Naive B cell (primary cell): ENCODE measurements around the gene TACC2. TPM values are rescaled to one million over a fixed set of nuclear protein-coding genes. Genes with fewer than 3 reads are reported as not detected.
"Not testable (repeated sequence)": the region's sequence is repeated elsewhere in the genome, so short reads cannot be mapped to it uniquely, and the experiment has no call there.

Source experiments
- ATAC-seq, 2 donors: fragments of 150-1000 bp; cut with Tn5 transposase; 2 replicates each; pipeline ENCODE4 v1.10.0; 2021; ENCODE audit warnings: low read depth in 2 of 2, mild to moderate bottlenecking in 2 of 2, moderate library complexity in 2 of 2
- DNase-seq: peaks from one replicate; pipeline ENCODE4 v3.0.0; 2022
- H3K27ac Mint-ChIP-seq, 6 donors: one replicate each; pipeline ENCODE4 v1.8.0; 2020 to 2022; ENCODE audit warnings: mild to moderate bottlenecking in 6 of 6, mixed read lengths in 6 of 6, moderate library complexity in 5 of 6, inconsistent platforms in 2 of 6
- H3K27me3 Mint-ChIP-seq, 3 donors: one replicate each; pipeline ENCODE4 v1.8.0; 2021 to 2022; ENCODE audit warnings: mixed read lengths in 3 of 3, mild to moderate bottlenecking in 1 of 3
- H3K36me3 Mint-ChIP-seq, 2 donors: one replicate each; pipeline ENCODE4 v1.8.0; 2020 to 2022; ENCODE audit warnings: mixed read lengths in 2 of 2, inconsistent platforms in 1 of 2, mild to moderate bottlenecking in 1 of 2
- H3K4me1 Mint-ChIP-seq, 3 donors: one replicate each; pipeline ENCODE4 v1.8.0; 2020 to 2022; ENCODE audit warnings: mixed read lengths in 3 of 3, inconsistent platforms in 1 of 3, mild to moderate bottlenecking in 1 of 3, moderate library complexity in 1 of 3
- H3K4me3 Mint-ChIP-seq, 8 donors: one replicate each; pipeline ENCODE4 v1.8.0; 2020 to 2022; ENCODE audit warnings: mild to moderate bottlenecking in 8 of 8, mixed read lengths in 8 of 8, moderate library complexity in 8 of 8, inconsistent platforms in 2 of 8
- H3K9me3 Mint-ChIP-seq, 7 donors: one replicate each; pipeline ENCODE4 v1.8.0; 2020 to 2022; ENCODE audit warnings: mixed read lengths in 7 of 7, mild to moderate bottlenecking in 5 of 7, inconsistent platforms in 2 of 7, moderate library complexity in 1 of 7
- polyA plus RNA-seq, 6 donors: library from polyadenylated mRNA; unstranded; fragments of 300-500 nt; fragmentation: Illumina TruSeq; gene quantifications; one replicate each; pipeline ENCODE4 v1.2.3, GENCODE V29; 2021; ENCODE audit warnings: low read depth in 6 of 6

Gene TACC2
- polyA plus RNA-seq, 6 donors from 2014 or later = not detected

DNA sequence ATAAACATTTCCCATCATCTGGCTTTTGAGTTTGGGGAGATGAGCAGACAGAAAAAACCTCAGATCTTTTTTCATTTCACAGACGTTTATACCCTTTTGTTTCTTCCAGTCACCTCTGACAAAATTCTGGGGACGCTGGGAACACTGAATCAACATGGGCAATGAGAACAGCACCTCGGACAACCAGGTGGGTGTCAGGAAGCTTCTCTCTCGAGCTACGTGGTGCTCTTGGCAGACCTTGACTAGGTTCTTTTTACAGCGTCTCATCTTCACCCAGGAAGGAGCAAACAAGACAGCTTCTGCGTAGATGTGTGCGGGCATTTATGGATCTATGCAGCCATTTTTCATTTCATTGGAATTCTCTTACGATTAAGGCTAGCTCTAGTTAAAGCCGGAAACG, 32.9 kb downstream of the TACC2 start:
- no peaks in the 10 kb centered on the region for H3K4me1 Mint-ChIP-seq
- H3K36me3 Mint-ChIP-seq = no peaks in the 10 kb centered on the region
- no peak overlapping the region for H3K27ac Mint-ChIP-seq
- H3K27me3 Mint-ChIP-seq = peaks cover 3 to 10% (median 6%) of the 10 kb centered on the region in 3 donors
- H3K9me3 Mint-ChIP-seq = peaks cover 0 to 4% (median 0%) of the 10 kb centered on the region in 7 donors
- ATAC-seq (no peak), DNase-seq (no peak)
- peak overlapping the region in 1 of 8 donors; percentile 30 for H3K4me3 Mint-ChIP-seq

DNA sequence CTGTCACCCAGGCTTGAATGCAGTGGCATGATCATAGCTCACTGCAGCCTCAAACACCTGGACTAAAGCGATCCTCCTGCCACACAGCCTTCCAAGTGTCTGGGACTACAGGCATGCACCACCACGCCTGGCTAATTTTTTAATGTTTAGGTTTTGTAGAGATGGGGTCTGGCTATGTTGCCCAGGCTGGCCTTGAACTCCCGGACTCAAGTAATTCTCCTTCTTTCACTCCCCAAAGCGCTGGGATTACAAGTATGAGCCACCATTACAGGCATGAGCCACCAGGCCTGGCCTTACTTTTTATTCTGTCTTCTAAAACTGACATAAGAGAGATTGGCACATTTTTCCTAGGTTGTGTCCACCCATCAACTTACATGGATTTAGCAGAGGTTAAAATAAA, 33.3 kb downstream of the TACC2 start:
- H3K4me1 Mint-ChIP-seq = no peaks in the 10 kb centered on the region
- no peaks in the 10 kb centered on the region for H3K36me3 Mint-ChIP-seq
- ATAC-seq = no peak
- peaks cover 0 to 10% (median 6%) of the 10 kb centered on the region in 3 donors for H3K27me3 Mint-ChIP-seq
- no peak overlapping the region for H3K27ac Mint-ChIP-seq
- no peak for DNase-seq
- H3K9me3 Mint-ChIP-seq = peaks cover 0 to 4% (median 0%) of the 10 kb centered on the region in 7 donors
- no peak overlapping the region for H3K4me3 Mint-ChIP-seq

DNA sequence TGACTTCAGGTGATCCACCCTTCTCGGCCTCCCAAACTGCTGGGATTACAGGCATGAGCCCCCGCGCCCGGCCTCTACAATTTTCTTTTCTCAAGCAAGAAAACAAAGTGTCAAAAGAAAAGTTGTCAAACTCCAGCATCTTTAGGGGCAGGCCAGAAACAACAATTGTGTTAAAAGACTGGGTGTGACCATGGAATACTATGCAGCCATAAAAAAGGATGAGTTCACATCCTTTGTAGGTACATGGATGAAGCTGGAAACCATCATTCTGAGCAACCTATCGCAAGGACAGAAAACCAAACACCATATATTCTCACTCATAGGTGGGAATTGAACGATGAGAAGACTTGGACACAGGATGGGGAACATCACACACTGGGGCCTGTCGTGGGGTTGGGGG, 34.3 kb downstream of the TACC2 start:
- H3K4me3 Mint-ChIP-seq, H3K27me3 Mint-ChIP-seq, DNase-seq, H3K27ac Mint-ChIP-seq, H3K9me3 Mint-ChIP-seq, H3K36me3 Mint-ChIP-seq, H3K4me1 Mint-ChIP-seq, ATAC-seq: not testable (repeated sequence)

DNA sequence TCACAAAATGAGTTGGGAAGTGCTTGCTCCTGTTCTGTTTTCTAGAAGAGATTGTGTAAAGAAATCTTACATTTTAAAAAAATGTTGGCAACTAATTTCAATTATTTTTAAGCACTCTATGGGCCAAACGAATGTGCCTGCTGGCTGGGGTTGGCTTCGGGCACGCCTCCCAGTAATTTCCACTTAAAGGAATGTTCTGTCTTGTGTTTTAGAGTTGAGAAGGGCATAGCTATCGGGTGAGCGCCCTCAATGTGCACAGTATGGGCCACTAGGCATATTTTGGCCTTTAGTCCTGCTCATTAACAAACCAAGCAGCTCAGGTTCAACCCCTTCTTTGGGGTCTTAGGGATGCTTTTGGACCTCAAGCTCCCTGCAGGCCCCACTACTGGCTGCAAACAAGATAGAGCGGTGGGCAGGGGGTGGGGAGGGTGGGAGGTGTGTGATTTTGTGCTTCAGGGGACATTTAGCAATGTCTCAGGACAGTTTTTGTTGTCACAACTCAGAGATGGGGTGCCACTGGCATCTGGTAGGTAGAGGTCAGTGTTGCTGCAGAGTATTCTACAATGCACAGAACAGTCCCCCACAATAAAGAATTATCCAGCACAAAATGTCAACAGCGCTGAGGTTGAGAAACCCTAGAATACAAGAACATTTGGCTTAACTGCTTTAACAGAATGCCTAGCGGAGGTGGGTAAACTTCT, 40.7 kb downstream of the TACC2 start:
- Mint-ChIP-seq H3K36me3 (no peaks in the 10 kb centered on the region), H3K4me3 (no peak overlapping the region), H3K4me1 (no peaks in the 10 kb centered on the region), H3K9me3 (peaks cover 0 to 2% (median 0%) of the 10 kb centered on the region in 7 donors), H3K27ac (peak overlapping the region in 1 of 6 donors; percentile 21), H3K27me3 (peaks cover 10 to 22% (median 13%) of the 10 kb centered on the region in 3 donors)
- ATAC-seq (no peak), DNase-seq (no peak)

DNA sequence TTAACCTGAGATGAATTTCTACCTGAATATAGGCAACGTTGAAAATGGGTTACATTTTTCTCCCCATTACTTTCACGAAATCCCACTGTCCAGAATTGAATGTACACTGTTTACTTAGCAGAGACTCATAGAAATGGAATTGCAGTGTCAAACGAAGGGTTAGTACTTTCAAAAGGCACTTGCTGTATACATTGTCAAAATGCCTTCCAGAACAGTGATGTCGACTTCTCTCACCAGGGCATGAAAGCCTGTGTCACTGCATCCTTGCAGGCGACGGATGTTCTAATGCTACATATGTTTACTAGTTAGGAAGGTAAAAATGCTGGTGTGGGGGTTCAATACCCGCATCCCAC, 41.2 kb downstream of the TACC2 start:
- H3K27me3 Mint-ChIP-seq = peaks cover 13 to 22% (median 13%) of the 10 kb centered on the region in 3 donors
- DNase-seq (no peak), ATAC-seq (no peak)
- no peak overlapping the region for H3K4me3 Mint-ChIP-seq
- no peaks in the 10 kb centered on the region for H3K4me1 Mint-ChIP-seq
- H3K36me3 Mint-ChIP-seq = no peaks in the 10 kb centered on the region
- H3K9me3 Mint-ChIP-seq = peaks cover 0 to 2% (median 0%) of the 10 kb centered on the region in 7 donors
- no peak overlapping the region for H3K27ac Mint-ChIP-seq

DNA sequence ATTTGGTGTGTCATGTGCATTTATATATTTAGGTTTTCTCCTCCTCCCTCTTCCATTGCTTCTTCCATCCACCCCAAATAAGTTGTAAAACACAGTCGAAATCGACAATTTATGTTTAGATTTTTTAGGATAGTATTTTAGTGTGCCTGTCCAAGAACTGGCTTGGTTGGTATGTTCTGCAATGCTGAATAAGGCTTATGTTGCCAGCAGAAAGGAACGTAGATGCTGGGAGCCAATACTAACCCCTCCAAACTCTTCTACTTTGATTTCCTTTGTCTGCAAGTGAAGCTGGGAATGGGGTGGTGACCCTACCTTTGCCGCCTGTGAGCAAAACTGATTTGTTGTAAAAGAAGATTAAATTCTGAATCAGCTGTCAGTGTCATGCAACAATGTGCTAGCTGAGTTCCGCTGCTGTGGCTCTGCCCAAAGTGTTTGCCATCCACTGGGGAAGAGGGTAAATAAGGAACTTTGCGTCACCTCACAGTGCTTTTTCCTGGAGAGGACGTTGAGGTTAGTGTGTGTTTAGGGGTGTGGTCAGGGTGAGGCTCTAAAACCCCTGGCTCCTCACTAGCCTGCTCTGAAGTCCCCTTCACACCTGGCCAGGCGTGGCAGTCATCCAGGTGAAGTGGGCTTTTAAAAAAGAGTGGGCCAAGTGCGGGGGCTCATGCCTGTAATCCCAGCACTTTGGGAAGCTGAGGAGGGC, 44.4 kb downstream of the TACC2 start:
- no peak overlapping the region for H3K4me3 Mint-ChIP-seq
- DNase-seq (no peak), ATAC-seq (no peak)
- H3K27me3 Mint-ChIP-seq = peaks cover 23 to 25% (median 25%) of the 10 kb centered on the region in 3 donors
- H3K27ac Mint-ChIP-seq = no peak overlapping the region
- no peaks in the 10 kb centered on the region for H3K4me1 Mint-ChIP-seq
- peaks cover 0 to 2% (median 0%) of the 10 kb centered on the region in 7 donors for H3K9me3 Mint-ChIP-seq
- H3K36me3 Mint-ChIP-seq = no peaks in the 10 kb centered on the region

DNA sequence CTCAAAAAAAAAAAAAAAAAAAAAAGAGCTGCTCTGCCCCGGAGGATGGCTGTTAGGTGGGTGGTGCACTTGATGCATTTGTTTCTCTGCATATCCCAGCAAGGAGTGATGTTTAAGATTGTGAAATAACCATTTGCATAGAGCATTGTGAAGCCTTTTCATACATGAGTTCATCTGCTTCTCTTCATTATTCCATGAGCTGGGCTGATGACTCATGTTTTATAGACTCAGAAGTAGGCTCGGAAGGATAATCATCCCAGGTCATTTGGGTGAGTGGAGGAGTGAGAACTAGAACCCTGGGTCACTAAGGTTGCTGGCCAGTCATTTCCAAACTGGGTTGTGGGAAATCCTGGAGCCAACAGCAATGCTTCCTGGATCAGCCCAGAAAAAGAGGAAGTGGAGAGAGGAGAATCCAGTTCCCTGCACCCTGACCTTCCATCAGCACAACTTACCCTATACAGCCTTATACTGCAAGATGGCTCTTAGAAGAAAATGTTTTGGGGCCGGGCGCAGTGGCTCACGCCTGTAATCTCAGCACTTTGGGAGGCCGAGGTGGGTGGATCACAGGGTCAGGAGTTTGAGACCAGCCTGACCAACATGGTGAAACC, 45.3 kb downstream of the TACC2 start:
- Mint-ChIP-seq H3K9me3 (peaks cover 0 to 2% (median 0%) of the 10 kb centered on the region in 7 donors), H3K27me3 (peaks cover 23 to 29% (median 25%) of the 10 kb centered on the region in 3 donors), H3K36me3 (no peaks in the 10 kb centered on the region), H3K27ac (no peak overlapping the region), H3K4me1 (no peaks in the 10 kb centered on the region), H3K4me3 (no peak overlapping the region)
- ATAC-seq (no peak), DNase-seq (no peak)

DNA sequence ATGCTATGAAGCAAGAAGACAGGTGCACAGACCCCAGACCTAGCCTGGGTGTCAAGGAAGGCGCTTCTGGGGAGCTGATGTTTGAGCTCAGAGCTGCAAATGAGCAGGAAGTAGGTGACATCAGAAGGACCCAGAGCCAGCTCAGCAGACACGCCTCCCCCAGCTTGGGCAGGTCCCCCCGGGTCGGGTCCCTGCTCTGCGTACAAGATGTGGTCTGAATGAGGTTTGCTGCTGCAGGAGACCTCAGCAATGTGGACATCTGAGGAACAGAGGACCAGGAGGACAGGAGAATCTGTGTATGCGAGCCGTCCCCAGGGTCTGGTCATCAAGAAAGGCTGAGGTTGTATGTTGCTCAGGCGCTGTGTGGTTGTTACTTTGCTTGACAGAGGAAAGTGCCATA, 51.8 kb downstream of the TACC2 start:
- Mint-ChIP-seq H3K36me3 (no peaks in the 10 kb centered on the region), H3K9me3 (peaks cover 0 to 3% (median 0%) of the 10 kb centered on the region in 7 donors), H3K4me1 (no peaks in the 10 kb centered on the region), H3K27me3 (peaks cover 14 to 20% (median 16%) of the 10 kb centered on the region in 3 donors), H3K4me3 (no peak overlapping the region), H3K27ac (no peak overlapping the region)
- DNase-seq (no peak), ATAC-seq (no peak)

DNA sequence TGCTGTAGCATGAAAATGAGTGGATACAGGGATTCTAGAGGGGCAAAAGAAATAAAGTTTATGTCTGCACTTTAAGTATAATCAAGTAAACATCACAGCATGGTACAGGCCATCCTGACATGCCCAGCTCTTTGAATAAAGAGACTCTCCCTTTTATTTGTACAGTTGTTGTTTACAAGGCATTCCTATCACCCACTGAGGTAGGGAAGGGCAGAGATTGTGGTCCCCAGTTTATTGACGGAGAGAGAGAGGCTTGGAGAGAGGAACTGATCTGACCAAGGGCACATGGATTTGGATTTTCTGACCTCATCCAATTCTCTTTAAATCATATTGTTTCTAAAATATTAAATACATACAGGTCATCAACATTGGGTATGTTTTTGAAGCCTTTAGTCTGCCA, 53.9 kb downstream of the TACC2 start:
- ATAC-seq (no peak), DNase-seq (no peak)
- Mint-ChIP-seq H3K4me3 (peak overlapping the region in 1 of 8 donors; percentile 11), H3K9me3 (peaks cover 0 to 3% (median 0%) of the 10 kb centered on the region in 7 donors), H3K4me1 (no peaks in the 10 kb centered on the region), H3K27ac (no peak overlapping the region), H3K27me3 (peaks cover 12 to 16% (median 16%) of the 10 kb centered on the region in 3 donors), H3K36me3 (no peaks in the 10 kb centered on the region)

DNA sequence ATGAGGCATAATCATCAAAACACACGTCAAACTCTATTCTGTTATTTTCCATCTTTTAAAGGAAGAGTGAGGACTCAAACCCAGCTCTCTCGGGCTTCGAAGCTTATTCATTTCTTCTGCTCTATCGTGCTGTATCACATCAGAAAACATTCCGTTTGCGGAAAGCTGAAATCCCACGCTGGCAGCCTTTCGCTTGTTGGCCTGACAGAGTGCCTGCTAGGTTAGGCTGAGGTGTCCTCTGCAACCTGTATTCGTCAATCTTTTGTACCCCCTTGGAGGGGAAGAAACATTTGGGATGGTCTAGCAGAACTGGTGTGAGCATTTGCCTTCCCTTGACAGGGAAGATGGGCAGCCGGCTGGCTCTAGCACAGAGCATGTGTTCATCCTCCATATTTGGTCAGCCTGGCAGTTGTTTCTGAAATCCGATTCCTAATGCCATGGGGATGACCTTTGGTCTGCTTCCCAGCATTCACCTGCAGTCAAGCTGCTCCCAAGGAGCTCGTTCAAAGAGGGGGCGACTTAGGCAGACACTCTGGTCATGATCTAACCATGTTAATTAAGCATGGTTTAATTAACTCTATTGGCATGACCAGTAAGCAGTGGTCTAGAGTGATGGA, 55.2 kb downstream of the TACC2 start:
- no peak for ATAC-seq
- no peak overlapping the region for H3K4me3 Mint-ChIP-seq
- H3K27ac Mint-ChIP-seq = no peak overlapping the region
- H3K4me1 Mint-ChIP-seq = no peaks in the 10 kb centered on the region
- H3K36me3 Mint-ChIP-seq = no peaks in the 10 kb centered on the region
- H3K27me3 Mint-ChIP-seq = peaks cover 5 to 12% (median 7%) of the 10 kb centered on the region in 3 donors
- peaks cover 0 to 3% (median 0%) of the 10 kb centered on the region in 7 donors for H3K9me3 Mint-ChIP-seq
- no peak for DNase-seq

DNA sequence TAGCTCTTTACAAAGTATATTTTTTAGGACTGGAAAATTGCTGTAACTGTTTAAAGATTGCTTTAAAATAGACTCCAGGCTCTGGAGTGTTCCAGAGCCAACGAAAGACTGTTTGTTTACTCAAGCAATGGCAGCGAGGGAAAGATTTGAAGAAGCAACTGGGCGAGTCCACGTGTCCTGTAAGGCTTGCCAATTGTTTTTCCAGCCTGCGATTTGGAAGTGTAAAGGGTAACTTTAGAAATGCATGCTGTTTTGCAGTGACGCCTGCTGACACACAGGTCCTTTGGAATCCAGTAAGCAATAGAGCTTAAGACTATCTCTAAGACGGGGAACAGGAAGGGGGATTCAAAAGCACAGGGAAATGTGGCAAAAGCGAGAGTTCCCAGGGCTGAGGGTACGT, 55.8 kb downstream of the TACC2 start:
- DNase-seq (no peak), ATAC-seq (no peak)
- no peaks in the 10 kb centered on the region for H3K9me3 Mint-ChIP-seq
- H3K4me3 Mint-ChIP-seq = no peak overlapping the region
- H3K27me3 Mint-ChIP-seq = peaks cover 0 to 12% (median 7%) of the 10 kb centered on the region in 3 donors
- no peaks in the 10 kb centered on the region for H3K36me3 Mint-ChIP-seq
- no peak overlapping the region for H3K27ac Mint-ChIP-seq
- no peaks in the 10 kb centered on the region for H3K4me1 Mint-ChIP-seq

DNA sequence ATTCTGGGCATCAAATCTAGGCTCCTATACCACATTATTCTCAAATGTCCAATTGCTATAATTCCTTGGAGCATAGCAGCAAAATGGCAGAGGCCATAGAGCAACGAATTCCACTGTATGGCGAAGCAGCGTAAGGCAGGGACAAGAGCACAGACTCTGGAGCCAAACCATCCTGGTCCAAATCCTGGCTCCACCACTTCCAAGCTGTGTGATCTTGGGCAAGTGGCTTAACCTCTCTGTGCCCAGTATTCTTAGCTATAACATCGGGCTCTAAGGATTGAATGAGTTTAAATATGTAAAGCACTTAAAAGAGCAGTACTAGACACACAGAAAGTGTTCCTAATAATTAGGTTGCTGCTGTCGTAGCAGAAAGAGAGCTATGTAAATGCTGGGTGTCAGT, 56.2 kb downstream of the TACC2 start:
- H3K27me3 Mint-ChIP-seq = peaks cover 0 to 12% (median 7%) of the 10 kb centered on the region in 3 donors
- no peaks in the 10 kb centered on the region for H3K9me3 Mint-ChIP-seq
- no peak for ATAC-seq
- no peaks in the 10 kb centered on the region for H3K4me1 Mint-ChIP-seq
- H3K27ac Mint-ChIP-seq = no peak overlapping the region
- H3K4me3 Mint-ChIP-seq = no peak overlapping the region
- no peak for DNase-seq
- H3K36me3 Mint-ChIP-seq = no peaks in the 10 kb centered on the region

DNA sequence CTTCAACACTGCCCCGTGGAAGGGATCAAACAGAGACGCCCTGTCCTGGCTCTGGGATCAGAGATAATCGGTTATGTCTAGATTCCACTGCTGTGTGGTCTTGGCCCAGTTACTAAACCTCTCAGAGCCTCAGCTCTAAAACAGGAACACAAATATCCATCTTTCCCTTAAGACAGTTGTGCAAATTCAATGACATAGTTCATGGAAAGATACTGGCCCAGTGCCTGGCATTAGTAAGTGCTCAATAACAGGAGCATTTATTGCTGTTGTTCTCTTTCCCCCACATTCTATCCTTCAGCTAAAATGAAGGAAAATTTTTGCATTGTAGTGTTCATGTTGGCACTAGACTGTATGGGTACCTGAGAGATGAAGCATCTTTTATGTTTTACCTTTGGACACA, 58.6 kb downstream of the TACC2 start:
- Mint-ChIP-seq H3K4me1 (no peaks in the 10 kb centered on the region), H3K27me3 (peaks cover 0 to 12% (median 7%) of the 10 kb centered on the region in 3 donors), H3K9me3 (no peaks in the 10 kb centered on the region), H3K4me3 (no peak overlapping the region), H3K27ac (no peak overlapping the region), H3K36me3 (no peaks in the 10 kb centered on the region)
- no peak for ATAC-seq
- DNase-seq = no peak
